HepG2 (cell line): ENCODE results near the gene CCDC33. TPM values are rescaled to one million over a fixed set of nuclear protein-coding genes. Genes with fewer than 3 reads are reported as not detected.

ENCODE experiments used
- ATAC-seq: fragments of 200-7000 bp; cut with Tn5 transposase; 3 replicates; pipeline ENCODE4 v1.9.1; 2020; ENCODE audit warnings: mild to moderate bottlenecking, moderate library complexity
- BruUV-seq: library from RNA; stranded (reverse); fragments of 400-500 nt; replicated peaks from 2 replicates; lab custom pipeline; 2021; lab: Mats Ljungman, UMichigan
- CTCF ChIA-PET: fragments of 300-600 bp; formaldehyde crosslinking; extraction: SDS; loops from one replicate; lab custom pipeline; 2021; ENCODE audit warnings: low total read pairs, inconsistent platforms, low intra/inter-chr PET ratio; lab: Yijun Ruan, JAX
- POLR2A ChIA-PET: fragments of 350-600 bp; sonication (Branson Sonifier 250); formaldehyde crosslinking; loops from one replicate; lab custom pipeline; 2020; ENCODE audit warnings: antibody characterized with exemption, inconsistent platforms; lab: Yijun Ruan, JAX
- DNase-seq: peaks from one replicate; pipeline ENCODE4 v3.0.0-alpha.2; 2015; ENCODE audit warnings: low spot score
- FAIRE-seq: peaks from 3 replicates; lab custom pipeline; 2011; peaks lifted over from hg19 to GRCh38; lab: Jason Lieb, UNC
- H2AFZ ChIP-seq: one replicate; pipeline ENCODE4 v1.6.1; 2011; ENCODE audit warnings: low read length, inconsistent platforms
- H3K27ac ChIP-seq: fragments of 300-600 bp; 3 replicates; pipeline ENCODE4 v1.8.0; 2011; ENCODE audit warnings: mixed run types, mild to moderate bottlenecking, mixed read lengths, low read length, inconsistent platforms; ENCODE audit not compliant: insufficient read depth; ENCODE audit errors: extremely low read length
- H3K27me3 ChIP-seq, 2 experiments: fragments of 200-600 bp in 1 of 2; 2 replicates in 1 of 2; 3 replicates in 1 of 2; pipeline versions ENCODE4 v1.6.0 to v1.8.0; 2011; ENCODE audit warnings: low read length in 2 of 2, mild to moderate bottlenecking in 2 of 2, moderate library complexity in 2 of 2, inconsistent platforms in 1 of 2; ENCODE audit not compliant: insufficient read depth in 2 of 2, control insufficient read depth in 1 of 2
- H3K36me3 ChIP-seq, 2 experiments: fragments of 200-600 bp in 1 of 2; replicated peaks in 1 of 2; 2 replicates in 1 of 2; 3 replicates in 1 of 2; pipeline versions ENCODE4 v1.5.1 to v1.8.0; 2011; ENCODE audit warnings: low read length in 2 of 2, inconsistent platforms in 1 of 2; ENCODE audit not compliant: insufficient read depth in 2 of 2, control insufficient read depth in 1 of 2
- H3K4me1 ChIP-seq: 2 replicates; pipeline ENCODE4 v1.5.1; 2012; ENCODE audit warnings: low read length, inconsistent platforms; ENCODE audit not compliant: insufficient read depth
- H3K4me2 ChIP-seq: 2 replicates; pipeline ENCODE4 v1.6.0; 2011; ENCODE audit warnings: low read depth, low read length, inconsistent platforms
- H3K4me3 ChIP-seq, 3 experiments: fragments of 200-600 bp in 1 of 3; sonication (generic), shearing (Covaris generic) in 1 of 3; replicated peaks in 1 of 3; 2 replicates each; pipeline ENCODE4 v1.5.1; 2011 to 2016; ENCODE audit warnings: low read length in 3 of 3, inconsistent platforms in 2 of 3, low read depth in 2 of 3, mild to moderate bottlenecking in 2 of 3, control low read depth in 1 of 3, mixed read lengths in 1 of 3; ENCODE audit not compliant: insufficient read depth in 1 of 3
- H3K79me2 ChIP-seq: one replicate; pipeline ENCODE4 v1.6.1; 2011; ENCODE audit warnings: low read length, inconsistent platforms; ENCODE audit not compliant: insufficient read depth
- H3K9ac ChIP-seq: 2 replicates; pipeline ENCODE4 v1.6.0; 2011; ENCODE audit warnings: mild to moderate bottlenecking, low read depth, low read length, inconsistent platforms; ENCODE audit not compliant: insufficient read depth
- H3K9me3 ChIP-seq: 2 replicates; pipeline ENCODE4 v1.5.1; 2012; ENCODE audit warnings: mild to moderate bottlenecking, low read length
- H4K20me1 ChIP-seq: 2 replicates; pipeline ENCODE4 v1.6.0; 2011; ENCODE audit warnings: inconsistent platforms, mild to moderate bottlenecking, low read length, moderate library complexity; ENCODE audit not compliant: insufficient read depth
- NPAS2 ChIP-seq: sonication (generic); formaldehyde crosslinking; IDR thresholded peaks from 2 replicates; pipeline ENCODE4 v1.8.0; 2022; ENCODE audit warnings: mild to moderate bottlenecking, missing genetic modification reagents, borderline replicate concordance
- SAFB2 ChIP-seq: sonication (generic); formaldehyde crosslinking; IDR thresholded peaks from 2 replicates; pipeline ENCODE4 v1.5.1; 2020; ENCODE audit warnings: missing genetic modification reagents, low read depth, mild to moderate bottlenecking, borderline replicate concordance
- SMAD3 ChIP-seq: sonication (generic); formaldehyde crosslinking; IDR thresholded peaks from 2 replicates; pipeline ENCODE4 v1.4.0; 2020; ENCODE audit warnings: missing genetic modification reagents
- SOX13 ChIP-seq, 3 experiments: fragments of 450-650 bp in 1 of 3; sonication (generic) in 1 of 3; formaldehyde crosslinking in 1 of 3; IDR thresholded peaks in 2 of 3; conservative IDR thresholded peaks in 1 of 3; 2 replicates each; pipeline versions ENCODE4 v1.5.0 to v1.6.1; 2016 to 2020; ENCODE audit warnings: antibody characterized with exemption in 1 of 3, mild to moderate bottlenecking in 1 of 3, missing compliant biosample characterization in 1 of 3, missing genetic modification reagents in 1 of 3, moderate library complexity in 1 of 3
- TBX2 ChIP-seq: sonication (generic); formaldehyde crosslinking; IDR thresholded peaks from 2 replicates; pipeline ENCODE4 v1.5.0; 2020; ENCODE audit warnings: missing genetic modification reagents, mild to moderate bottlenecking, borderline replicate concordance
- ZBTB21 ChIP-seq: sonication (generic); formaldehyde crosslinking; IDR thresholded peaks from 2 replicates; pipeline ENCODE4 v1.4.0; 2020; ENCODE audit warnings: missing genetic modification reagents
- ZNF746 ChIP-seq: sonication (generic); formaldehyde crosslinking; IDR thresholded peaks from 2 replicates; pipeline ENCODE4 v1.8.0; 2022; ENCODE audit warnings: mild to moderate bottlenecking, missing genetic modification reagents
- WGBS: methylation state at CpG from one replicate; pipeline ENCODE4 v1.1.6; 2017; ENCODE audit warnings: low lambda C conversion rate; 5-methylcytosine and 5-hydroxymethylcytosine counted together
- in situ Hi-C: cut with HindIII; loops from 2 replicates; pipeline ENCODE4 v1.10.0; 2017; ENCODE audit warnings: low pct_unique_long_range_greater_than_20kb; ENCODE audit not compliant: extremely low pct_ligation_motif_present
- intact Hi-C: fragments of 100-400 bp; cut with micrococcal nuclease; formaldehyde crosslinking; loops from one replicate; pipeline ENCODE4 v1.10.0; 2022; ENCODE audit not compliant: unreplicated experiment
- polyA plus RNA-seq, 8 experiments: library from polyadenylated mRNA; depleted of rRNA in 3 of 8; stranded (reverse) in 7 of 8; unstranded in 1 of 8; fragments of >200 nt; fragmentation: Illumina TruSeq in 4 of 8; extraction: Trizol in 4 of 8; gene quantifications; 2 replicates each; pipeline versions ENCODE4 v1.2.1 to v1.2.3, GENCODE V29; 2011 to 2016; ENCODE audit warnings: low read depth in 4 of 8, missing spikeins in 1 of 8, mixed read lengths in 1 of 8; ENCODE audit not compliant: insufficient read depth in 1 of 8
- total RNA-seq, 5 experiments: library from RNA; depleted of rRNA; stranded (reverse); fragments of >200 nt; fragmentation: Illumina TruSeq; extraction: Trizol; gene quantifications; 2 replicates each; pipeline ENCODE4 v1.2.3, GENCODE V29; 2016; ENCODE audit warnings: low read depth in 1 of 5
- TF ChIP-seq, protein P1 (sequence below): sonication (generic); formaldehyde crosslinking; conservative IDR thresholded peaks from 2 replicates; pipeline ENCODE4 v1.4.0; 2020; ENCODE audit warnings: missing genetic modification reagents
- TF ChIP-seq, protein P2 (sequence below): sonication (generic); formaldehyde crosslinking; IDR thresholded peaks from 2 replicates; pipeline ENCODE4 v1.8.1; 2023; ENCODE audit warnings: mild to moderate bottlenecking, missing genetic modification reagents, borderline replicate concordance

Gene CCDC33
- total and polyA plus RNA-seq, 2 of the 13 experiments (the other 11 are each of a cell fraction or from before 2014, with no cell fraction given): 0.30 TPM; not detected in 1

DNA sequence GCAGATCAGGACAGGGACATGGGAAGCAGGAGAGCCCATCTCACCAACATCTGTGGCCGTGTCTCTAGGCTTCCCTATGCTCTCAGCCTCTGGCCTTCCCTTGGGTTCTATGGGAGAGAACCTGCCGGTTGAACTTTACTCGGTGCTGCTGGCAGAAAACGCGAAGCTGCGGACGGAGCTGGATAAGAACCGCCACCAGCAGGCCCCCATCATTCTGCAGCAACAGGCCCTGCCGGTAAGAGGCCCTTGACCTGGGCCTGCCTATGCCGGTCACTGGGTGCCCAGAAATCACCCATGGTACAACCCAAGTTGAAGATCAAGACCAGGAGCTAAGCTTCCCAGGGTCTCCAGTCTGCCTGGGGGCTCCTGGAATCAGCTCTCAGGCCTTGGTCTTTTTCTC lies 96.5 kb downstream of the CCDC33 start (continued):
- TF ChIP-seq, protein P1, sequence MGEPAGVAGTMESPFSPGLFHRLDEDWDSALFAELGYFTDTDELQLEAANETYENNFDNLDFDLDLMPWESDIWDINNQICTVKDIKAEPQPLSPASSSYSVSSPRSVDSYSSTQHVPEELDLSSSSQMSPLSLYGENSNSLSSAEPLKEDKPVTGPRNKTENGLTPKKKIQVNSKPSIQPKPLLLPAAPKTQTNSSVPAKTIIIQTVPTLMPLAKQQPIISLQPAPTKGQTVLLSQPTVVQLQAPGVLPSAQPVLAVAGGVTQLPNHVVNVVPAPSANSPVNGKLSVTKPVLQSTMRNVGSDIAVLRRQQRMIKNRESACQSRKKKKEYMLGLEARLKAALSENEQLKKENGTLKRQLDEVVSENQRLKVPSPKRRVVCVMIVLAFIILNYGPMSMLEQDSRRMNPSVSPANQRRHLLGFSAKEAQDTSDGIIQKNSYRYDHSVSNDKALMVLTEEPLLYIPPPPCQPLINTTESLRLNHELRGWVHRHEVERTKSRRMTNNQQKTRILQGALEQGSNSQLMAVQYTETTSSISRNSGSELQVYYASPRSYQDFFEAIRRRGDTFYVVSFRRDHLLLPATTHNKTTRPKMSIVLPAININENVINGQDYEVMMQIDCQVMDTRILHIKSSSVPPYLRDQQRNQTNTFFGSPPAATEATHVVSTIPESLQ (CRISPR knock-in tag): no peak
- no peak for TF ChIP-seq SAFB2 (CRISPR knock-in tag)

DNA sequence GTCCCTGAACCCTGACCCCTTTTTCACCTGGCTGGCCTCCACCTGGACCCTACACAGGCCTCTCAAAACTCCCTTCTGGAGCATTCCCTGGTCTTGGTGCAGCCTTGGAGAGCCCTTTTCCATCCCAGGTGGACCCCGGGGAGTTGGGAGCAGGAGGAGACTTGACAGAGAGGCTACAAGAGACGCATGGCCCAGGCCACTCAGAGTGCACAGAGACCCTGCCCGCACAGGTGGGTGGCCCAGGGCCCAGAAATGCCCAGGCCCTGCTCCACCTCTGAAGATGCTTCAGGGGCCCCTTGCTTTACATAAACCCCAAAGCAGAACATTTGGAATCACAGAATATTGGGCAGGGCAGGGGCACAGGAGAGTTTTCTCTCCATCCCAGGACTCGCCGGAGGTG lies 97.0 kb downstream of the CCDC33 start:
- Histone ChIP-seq H3K4me3 (no peak overlapping the region), H4K20me1 (no peaks in the 10 kb centered on the region), H3K27ac (no peak overlapping the region), H3K4me1 (no peaks in the 10 kb centered on the region), H3K79me2 (no peaks in the 10 kb centered on the region), H2AFZ (no peak overlapping the region), H3K9ac (no peak overlapping the region), H3K4me2 (no peak overlapping the region), H3K36me3 (no peaks in the 10 kb centered on the region), H3K9me3 (no peaks in the 10 kb centered on the region), H3K27me3 (peaks cover 4 to 63% of the 10 kb centered on the region in 2 experiments; a peak in 4 of 5 replicates)
- no TSS peak for BruUV-seq
- TF ChIP-seq SOX13 (IDR thresholded peaks at IDR 0.05) (no peak), SOX13 (CRISPR knock-in tag; conservative IDR thresholded peaks at IDR 0.05 in 1 of 2, IDR thresholded peaks at IDR 0.05 in 1 of 2) (no peak)
- no peak for FAIRE-seq
- CTCF ChIA-PET: no interaction called here
- no peak for DNase-seq
- in situ Hi-C loops (no loop called here), intact Hi-C loops (no loop called here)
- ATAC-seq: no peak
- WGBS: 57% methylated on average over 2 of the region's 5 CpGs
- POLR2A ChIA-PET: no interaction called here

DNA sequence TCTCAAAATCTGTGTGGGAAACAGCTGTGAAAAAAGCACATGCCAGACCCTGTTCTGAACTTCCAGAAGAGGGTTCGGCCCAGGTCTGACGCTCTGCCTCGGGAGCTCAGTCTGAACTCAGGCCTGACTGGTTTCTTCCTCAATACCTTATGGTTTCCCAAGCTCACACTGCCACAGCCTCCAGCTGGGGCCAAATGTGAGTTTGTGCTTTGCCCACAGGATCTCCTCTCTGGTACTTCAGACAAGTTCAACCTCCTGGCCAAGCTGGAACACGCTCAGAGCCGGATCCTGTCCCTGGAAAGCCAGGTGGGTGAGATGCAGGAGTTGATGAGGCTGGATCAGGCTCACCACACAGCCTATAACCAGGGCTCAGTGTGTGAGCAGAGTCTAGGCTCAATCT lies 97.5 kb downstream of the CCDC33 start:
- WGBS: 72% methylated on average over 5 of the region's 5 CpGs
- no peak for FAIRE-seq
- in situ Hi-C loops: no loop called here

More for the DNA sequence above, 97.5 kb downstream of the CCDC33 start:
- TF ChIP-seq NPAS2 (no peak), TBX2 (no peak), SMAD3 (CRISPR knock-in tag) (no peak), ZNF746 (CRISPR knock-in tag) (no peak), ZBTB21 (CRISPR knock-in tag) (no peak)
- TF ChIP-seq, protein P2, sequence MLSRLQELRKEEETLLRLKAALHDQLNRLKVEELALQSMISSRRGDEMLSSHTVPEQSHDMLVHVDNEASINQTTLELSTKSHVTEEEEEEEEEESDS: no peak
- ChIA-PET POLR2A (no interaction called here), CTCF (no interaction called here)
- H3K4me3 ChIP-seq: no peak overlapping the region
- H3K79me2 ChIP-seq: no peaks in the 10 kb centered on the region
- no peak overlapping the region for H2AFZ ChIP-seq
- H3K9ac ChIP-seq: no peak overlapping the region
- BruUV-seq: no TSS peak
- ATAC-seq: no peak
- peaks cover 3 to 62% of the 10 kb centered on the region in 2 experiments; a peak in 4 of 5 replicates for H3K27me3 ChIP-seq
- H3K27ac ChIP-seq: no peak overlapping the region
- H3K36me3 ChIP-seq: no peaks in the 10 kb centered on the region
- no peaks in the 10 kb centered on the region for H4K20me1 ChIP-seq
- no peak for DNase-seq
- no peaks in the 10 kb centered on the region for H3K4me1 ChIP-seq
- intact Hi-C loops: no loop called here
- no peak overlapping the region for H3K4me2 ChIP-seq
- no peaks in the 10 kb centered on the region for H3K9me3 ChIP-seq
